Measurements from ENCODE around the gene ZIC5.

Gene ZIC5

DNA sequence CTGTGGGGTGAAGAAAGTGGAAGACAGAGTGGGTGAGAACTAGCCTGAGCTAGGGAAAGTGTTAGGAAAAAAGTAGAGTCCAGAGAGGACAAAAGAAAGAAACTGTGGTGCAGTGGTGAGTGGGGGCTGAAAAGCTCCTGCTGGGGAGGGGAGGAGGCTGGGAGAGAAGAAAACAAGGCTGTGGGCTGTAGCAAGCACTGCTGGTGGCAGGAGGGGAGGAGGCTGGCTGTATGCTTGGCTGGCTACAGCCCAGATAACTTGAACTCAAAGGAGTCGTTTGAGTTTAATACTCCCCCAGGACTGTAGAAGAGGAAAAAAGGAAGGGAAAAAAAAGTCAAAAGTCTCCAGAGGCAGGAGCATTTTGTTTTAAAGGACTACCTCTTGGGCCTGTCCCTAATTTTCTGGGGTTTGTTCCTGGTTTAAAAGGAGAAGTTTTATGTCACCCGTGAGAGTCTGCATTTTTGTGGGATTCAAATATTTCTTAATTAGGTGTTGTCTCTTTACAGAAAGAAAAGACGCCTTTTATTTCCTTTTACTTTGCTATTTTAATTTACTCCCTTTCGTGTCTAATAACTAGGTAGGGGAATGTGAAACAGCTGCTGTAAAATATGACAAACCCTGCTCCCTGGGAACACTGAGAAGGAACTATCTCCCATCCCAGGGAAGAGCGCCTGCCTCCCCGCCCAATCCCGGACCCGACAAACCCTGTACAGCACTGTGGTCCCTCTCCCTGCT, 21.7 kb downstream of the ZIC5 start:
- Histone ChIP-seq H3K9ac (ENCODE audit: low read depth, low read length, poor library complexity, severe bottlenecking) (no peak overlapping the region), H3K9me2 (replicated peaks; ENCODE audit: low read depth, low read length) (no peaks in the 10 kb centered on the region), H3K4me2 (ENCODE audit: low read depth, low read length, poor library complexity, severe bottlenecking) (no peak overlapping the region), H3K4me1 (ENCODE audit: insufficient read depth, low read length, poor library complexity, severe bottlenecking) (no peaks in the 10 kb centered on the region), H3K36me3 (ENCODE audit: insufficient read depth, low read length) (no peaks in the 10 kb centered on the region), H3K4me3 (ENCODE audit: low read length, poor library complexity, severe bottlenecking) (no peak overlapping the region), H3K9me3 (ENCODE audit: insufficient read depth, low read depth, low read length) (no peaks in the 10 kb centered on the region), H3K27me3 (ENCODE audit: insufficient read depth, low read length, poor library complexity, severe bottlenecking) (no peaks in the 10 kb centered on the region), H3K79me2 (ENCODE audit: insufficient read depth, low read length) (no peaks in the 10 kb centered on the region), H4K20me1 (ENCODE audit: insufficient read depth, low read length, poor library complexity, severe bottlenecking) (no peaks in the 10 kb centered on the region), H3F3A (ENCODE audit: low read depth) (no peaks in the 10 kb centered on the region), H2AFZ (ENCODE audit: low read length) (no peak overlapping the region)
- no peak for TF ChIP-seq EZH2phosphoT487 (IDR thresholded peaks at IDR 0.05; ENCODE audit: borderline replicate concordance)
- TF ChIP-seq, protein P1, sequence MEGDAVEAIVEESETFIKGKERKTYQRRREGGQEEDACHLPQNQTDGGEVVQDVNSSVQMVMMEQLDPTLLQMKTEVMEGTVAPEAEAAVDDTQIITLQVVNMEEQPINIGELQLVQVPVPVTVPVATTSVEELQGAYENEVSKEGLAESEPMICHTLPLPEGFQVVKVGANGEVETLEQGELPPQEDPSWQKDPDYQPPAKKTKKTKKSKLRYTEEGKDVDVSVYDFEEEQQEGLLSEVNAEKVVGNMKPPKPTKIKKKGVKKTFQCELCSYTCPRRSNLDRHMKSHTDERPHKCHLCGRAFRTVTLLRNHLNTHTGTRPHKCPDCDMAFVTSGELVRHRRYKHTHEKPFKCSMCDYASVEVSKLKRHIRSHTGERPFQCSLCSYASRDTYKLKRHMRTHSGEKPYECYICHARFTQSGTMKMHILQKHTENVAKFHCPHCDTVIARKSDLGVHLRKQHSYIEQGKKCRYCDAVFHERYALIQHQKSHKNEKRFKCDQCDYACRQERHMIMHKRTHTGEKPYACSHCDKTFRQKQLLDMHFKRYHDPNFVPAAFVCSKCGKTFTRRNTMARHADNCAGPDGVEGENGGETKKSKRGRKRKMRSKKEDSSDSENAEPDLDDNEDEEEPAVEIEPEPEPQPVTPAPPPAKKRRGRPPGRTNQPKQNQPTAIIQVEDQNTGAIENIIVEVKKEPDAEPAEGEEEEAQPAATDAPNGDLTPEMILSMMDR (conservative IDR thresholded peaks at IDR 0.05; ENCODE audit: low read length): no peak

DNA sequence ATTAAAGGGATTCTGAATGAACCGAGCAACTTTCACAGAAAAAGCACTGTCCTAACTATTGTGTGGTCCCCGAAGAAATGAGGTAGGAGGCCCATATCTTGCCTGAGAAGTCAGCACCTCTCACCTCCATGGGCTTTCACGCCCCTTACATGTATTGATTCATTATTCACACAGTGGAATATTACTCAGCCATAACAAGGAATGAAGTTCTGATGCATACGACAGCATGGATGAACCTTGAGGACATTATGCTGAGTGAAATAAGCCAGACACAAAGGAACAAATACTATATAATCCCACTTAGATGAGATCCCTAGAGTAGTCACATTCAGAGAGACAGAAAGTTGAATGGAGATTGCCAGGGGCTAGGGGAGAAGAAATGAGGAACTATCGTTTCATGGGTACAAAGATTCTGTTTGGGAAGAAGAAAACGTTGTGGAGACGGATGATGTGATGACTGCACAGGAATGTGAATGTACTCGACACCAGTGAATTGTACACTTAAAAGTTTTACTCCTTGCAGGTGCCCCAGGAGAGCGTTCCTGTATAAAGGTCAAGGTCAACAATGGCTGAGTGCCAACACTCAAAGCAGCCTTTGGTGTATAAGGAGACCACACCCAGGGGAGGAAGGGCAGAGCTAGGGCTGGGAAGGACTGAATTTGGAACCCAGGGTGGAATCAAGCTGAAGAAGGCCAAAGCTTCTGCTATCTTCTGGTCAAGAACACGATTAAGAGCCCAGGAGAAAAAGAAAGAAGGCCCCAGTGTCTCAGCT, 22.5 kb downstream of the ZIC5 start:
- Histone ChIP-seq H3K9me2 (replicated peaks; ENCODE audit: low read depth, low read length) (no peaks in the 10 kb centered on the region), H3K4me2 (ENCODE audit: low read depth, low read length, poor library complexity, severe bottlenecking) (no peak overlapping the region), H3K4me3 (ENCODE audit: low read length, poor library complexity, severe bottlenecking) (no peak overlapping the region), H3K27me3 (ENCODE audit: insufficient read depth, low read length, poor library complexity, severe bottlenecking) (no peaks in the 10 kb centered on the region), H3K9ac (ENCODE audit: low read depth, low read length, poor library complexity, severe bottlenecking) (no peak overlapping the region), H3F3A (ENCODE audit: low read depth) (no peaks in the 10 kb centered on the region), H2AFZ (ENCODE audit: low read length) (no peak overlapping the region), H3K9me3 (ENCODE audit: insufficient read depth, low read depth, low read length) (no peaks in the 10 kb centered on the region), H4K20me1 (ENCODE audit: insufficient read depth, low read length, poor library complexity, severe bottlenecking) (no peaks in the 10 kb centered on the region), H3K79me2 (ENCODE audit: insufficient read depth, low read length) (no peaks in the 10 kb centered on the region), H3K36me3 (ENCODE audit: insufficient read depth, low read length) (no peaks in the 10 kb centered on the region), H3K4me1 (ENCODE audit: insufficient read depth, low read length, poor library complexity, severe bottlenecking) (no peaks in the 10 kb centered on the region)
- TF ChIP-seq, protein P1 (conservative IDR thresholded peaks at IDR 0.05; ENCODE audit: low read length): no peak
- TF ChIP-seq EZH2phosphoT487 (IDR thresholded peaks at IDR 0.05; ENCODE audit: borderline replicate concordance): no peak

DNA sequence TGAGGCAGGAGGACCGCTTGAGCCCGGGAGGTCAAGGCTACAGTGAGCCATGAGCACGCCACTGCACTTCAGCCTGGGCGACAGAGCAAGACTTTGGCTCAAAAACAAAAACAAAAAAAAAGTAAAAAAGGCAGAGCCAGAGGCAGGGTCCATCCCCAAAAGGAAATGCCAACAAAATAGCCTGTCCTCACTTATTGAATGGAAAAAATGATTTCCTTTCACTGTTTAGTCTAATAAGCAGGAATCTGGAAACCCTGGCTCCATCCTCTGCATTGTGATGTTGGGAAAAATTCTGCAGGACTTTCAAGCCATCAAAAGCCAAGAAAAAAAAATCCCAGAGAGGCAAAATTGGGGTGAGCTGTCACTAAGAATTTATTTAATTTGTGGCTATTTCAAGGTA, 23.2 kb downstream of the ZIC5 start:
- Histone ChIP-seq H3K4me1 (ENCODE audit: insufficient read depth, low read length, poor library complexity, severe bottlenecking) (no peaks in the 10 kb centered on the region), H3K4me3 (ENCODE audit: low read length, poor library complexity, severe bottlenecking) (no peak overlapping the region), H3K79me2 (ENCODE audit: insufficient read depth, low read length) (no peaks in the 10 kb centered on the region), H3K9me2 (replicated peaks; ENCODE audit: low read depth, low read length) (no peaks in the 10 kb centered on the region), H3K27me3 (ENCODE audit: insufficient read depth, low read length, poor library complexity, severe bottlenecking) (no peaks in the 10 kb centered on the region), H3K9ac (ENCODE audit: low read depth, low read length, poor library complexity, severe bottlenecking) (no peak overlapping the region), H3K36me3 (ENCODE audit: insufficient read depth, low read length) (no peaks in the 10 kb centered on the region), H2AFZ (ENCODE audit: low read length) (no peak overlapping the region), H3K9me3 (ENCODE audit: insufficient read depth, low read depth, low read length) (no peaks in the 10 kb centered on the region), H4K20me1 (ENCODE audit: insufficient read depth, low read length, poor library complexity, severe bottlenecking) (no peaks in the 10 kb centered on the region), H3K4me2 (ENCODE audit: low read depth, low read length, poor library complexity, severe bottlenecking) (no peak overlapping the region), H3F3A (ENCODE audit: low read depth) (no peaks in the 10 kb centered on the region)
- TF ChIP-seq, protein P1 (conservative IDR thresholded peaks at IDR 0.05; ENCODE audit: low read length): no peak
- TF ChIP-seq EZH2phosphoT487 (IDR thresholded peaks at IDR 0.05; ENCODE audit: borderline replicate concordance): no peak

All from Loucy (cell line).